ENCODE results near the gene FAM149B1. TPM values are rescaled to one million over a fixed set of nuclear protein-coding genes. Genes with fewer than 3 reads are reported as not detected.

The FAM149B1 gene
- total and polyA plus RNA-seq, 10 donors = 11.9 to 24.5 (median 15.2) TPM

DNA sequence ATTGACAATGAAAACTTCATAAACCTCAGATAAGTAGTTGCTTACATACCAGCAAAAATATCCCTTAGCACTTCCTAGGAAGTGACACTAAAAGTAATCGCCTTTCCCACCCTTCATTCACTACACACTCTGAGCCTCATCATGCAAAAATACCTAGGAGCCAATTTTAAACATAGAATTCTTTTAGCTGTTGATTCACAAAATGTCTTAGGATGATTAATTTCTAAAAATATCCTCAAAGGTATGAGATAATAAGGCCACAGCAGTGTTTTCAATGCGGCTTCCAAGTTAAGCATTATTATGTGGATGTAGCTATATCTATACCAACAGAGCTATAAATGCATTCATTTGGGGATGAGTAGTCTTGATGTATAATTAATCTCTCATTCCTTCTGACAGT is 66.0 kb downstream of the FAM149B1 start:
- H3K36me3 ChIP-seq = peaks cover 0 to 96% (median 34%) of the 10 kb centered on the region in 6 donors
- H3K27me3 ChIP-seq (replicated peaks in 1 of 7) = no peaks in the 10 kb centered on the region
- H3K9me3 ChIP-seq = no peaks in the 10 kb centered on the region
- H3K4me1 ChIP-seq = no peaks in the 10 kb centered on the region
- no peak for DNase-seq
- 84 to 95% (median 88%) methylated on average over 2 of the region's 2 CpGs for WGBS, 5 donors
- TF ChIP-seq, protein P1, sequence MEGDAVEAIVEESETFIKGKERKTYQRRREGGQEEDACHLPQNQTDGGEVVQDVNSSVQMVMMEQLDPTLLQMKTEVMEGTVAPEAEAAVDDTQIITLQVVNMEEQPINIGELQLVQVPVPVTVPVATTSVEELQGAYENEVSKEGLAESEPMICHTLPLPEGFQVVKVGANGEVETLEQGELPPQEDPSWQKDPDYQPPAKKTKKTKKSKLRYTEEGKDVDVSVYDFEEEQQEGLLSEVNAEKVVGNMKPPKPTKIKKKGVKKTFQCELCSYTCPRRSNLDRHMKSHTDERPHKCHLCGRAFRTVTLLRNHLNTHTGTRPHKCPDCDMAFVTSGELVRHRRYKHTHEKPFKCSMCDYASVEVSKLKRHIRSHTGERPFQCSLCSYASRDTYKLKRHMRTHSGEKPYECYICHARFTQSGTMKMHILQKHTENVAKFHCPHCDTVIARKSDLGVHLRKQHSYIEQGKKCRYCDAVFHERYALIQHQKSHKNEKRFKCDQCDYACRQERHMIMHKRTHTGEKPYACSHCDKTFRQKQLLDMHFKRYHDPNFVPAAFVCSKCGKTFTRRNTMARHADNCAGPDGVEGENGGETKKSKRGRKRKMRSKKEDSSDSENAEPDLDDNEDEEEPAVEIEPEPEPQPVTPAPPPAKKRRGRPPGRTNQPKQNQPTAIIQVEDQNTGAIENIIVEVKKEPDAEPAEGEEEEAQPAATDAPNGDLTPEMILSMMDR (IDR thresholded peaks at IDR 0.05 in 8 of 11, conservative IDR thresholded peaks at IDR 0.05 in 3 of 11) = no peak
- TF ChIP-seq POLR2AphosphoS5 (IDR thresholded peaks at IDR 0.05) (no peak), POLR2A (IDR thresholded peaks at IDR 0.05) (no peak)
- no peak overlapping the region for H3K4me3 ChIP-seq
- no peak overlapping the region for H3K27ac ChIP-seq
- intact Hi-C loops (cut with DNase I; ENCODE audit: low total_unique reads) = no loop called here

GRCh38 chr10:73234695-73235094 is 66.8 kb downstream of the FAM149B1 start:
- 92 to 95% (median 93%) methylated on average over 7 of the region's 7 CpGs for WGBS, 5 donors
- peaks cover 0 to 98% (median 39%) of the 10 kb centered on the region in 6 donors for H3K36me3 ChIP-seq
- H3K4me3 ChIP-seq = no peak overlapping the region
- no peak for DNase-seq
- no peaks in the 10 kb centered on the region for H3K4me1 ChIP-seq
- no peaks in the 10 kb centered on the region for H3K27me3 ChIP-seq (replicated peaks in 1 of 7)
- no peaks in the 10 kb centered on the region for H3K9me3 ChIP-seq
- TF ChIP-seq POLR2AphosphoS5 (IDR thresholded peaks at IDR 0.05) (no peak), POLR2A (IDR thresholded peaks at IDR 0.05) (no peak)
- TF ChIP-seq, protein P1 (IDR thresholded peaks at IDR 0.05 in 8 of 11, conservative IDR thresholded peaks at IDR 0.05 in 3 of 11) = no peak
- intact Hi-C loops (cut with DNase I; ENCODE audit: low total_unique reads) = no loop called here
- no peak overlapping the region for H3K27ac ChIP-seq

GRCh38 chr10:73238990-73239566 is 71.2 kb downstream of the FAM149B1 start:
- H3K27me3 ChIP-seq (replicated peaks in 1 of 7) = no peaks in the 10 kb centered on the region
- no peak for TF ChIP-seq POLR2A (IDR thresholded peaks at IDR 0.05)
- TF ChIP-seq POLR2AphosphoS5 (IDR thresholded peaks at IDR 0.05) = no peak
- TF ChIP-seq, protein P1 (IDR thresholded peaks at IDR 0.05 in 8 of 11, conservative IDR thresholded peaks at IDR 0.05 in 3 of 11) = no peak
- 94 to 97% (median 94%) methylated on average over 5 of the region's 5 CpGs for WGBS, 5 donors
- H3K9me3 ChIP-seq = no peaks in the 10 kb centered on the region
- DNase-seq = no peak
- no peak overlapping the region for H3K4me3 ChIP-seq
- intact Hi-C loops (cut with DNase I; ENCODE audit: low total_unique reads) = no loop called here
- H3K4me1 ChIP-seq = peaks cover 0 to 10% (median 8%) of the 10 kb centered on the region in 6 donors
- peaks cover 0 to 100% (median 63%) of the 10 kb centered on the region in 6 donors for H3K36me3 ChIP-seq
- H3K27ac ChIP-seq = no peak overlapping the region

DNA sequence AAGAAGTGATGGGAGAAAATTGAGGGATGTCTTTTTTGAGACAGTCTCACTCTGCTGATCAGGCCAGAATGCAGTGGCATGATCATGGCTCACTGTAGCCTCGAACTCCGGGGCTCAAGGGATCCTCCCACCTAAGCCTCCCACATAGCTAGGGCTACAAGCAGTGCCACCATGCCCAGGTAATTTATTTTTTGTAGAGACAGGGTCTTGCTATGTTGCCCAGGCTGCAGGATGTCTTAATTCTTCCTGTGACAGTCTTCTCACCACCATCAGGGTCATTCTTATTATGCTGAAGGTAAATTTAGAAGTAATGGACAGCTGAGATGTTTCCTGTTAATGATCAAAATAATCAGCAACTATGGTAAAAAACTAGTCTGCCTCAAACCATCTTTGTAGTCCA is 72.0 kb downstream of the FAM149B1 start:
- Histone ChIP-seq H3K27me3 (replicated peaks in 1 of 7) (no peaks in the 10 kb centered on the region), H3K4me1 (peaks cover 0 to 19% (median 17%) of the 10 kb centered on the region in 6 donors), H3K9me3 (no peaks in the 10 kb centered on the region), H3K27ac (no peak overlapping the region), H3K4me3 (no peak overlapping the region), H3K36me3 (peaks cover 0 to 100% (median 62%) of the 10 kb centered on the region in 6 donors)
- no peak for TF ChIP-seq POLR2AphosphoS5 (IDR thresholded peaks at IDR 0.05)
- TF ChIP-seq POLR2A (IDR thresholded peaks at IDR 0.05) = no peak
- WGBS, 5 donors = 89 to 98% (median 94%) methylated on average over 2 of the region's 2 CpGs
- DNase-seq = no peak
- intact Hi-C loops (cut with DNase I; ENCODE audit: low total_unique reads) = loop anchor here (10.0 kb wide), 1 partner anchor 145 kb away; the partner anchor contains the start of gene P4HA1

Measured in spleen (tissue), 11 donors.